HG03469 (cell line): ENCODE measurements around the gene CACTIN.

Experiments used
- ATAC-seq: cut with Tn5 transposase; IDR thresholded peaks from one replicate; pipeline ENCODE4 v1.9.1; 2021; ENCODE audit warnings: mild to moderate bottlenecking, moderate library complexity, moderate number of reproducible peaks; ENCODE audit not compliant: unreplicated experiment

Gene CACTIN

DNA sequence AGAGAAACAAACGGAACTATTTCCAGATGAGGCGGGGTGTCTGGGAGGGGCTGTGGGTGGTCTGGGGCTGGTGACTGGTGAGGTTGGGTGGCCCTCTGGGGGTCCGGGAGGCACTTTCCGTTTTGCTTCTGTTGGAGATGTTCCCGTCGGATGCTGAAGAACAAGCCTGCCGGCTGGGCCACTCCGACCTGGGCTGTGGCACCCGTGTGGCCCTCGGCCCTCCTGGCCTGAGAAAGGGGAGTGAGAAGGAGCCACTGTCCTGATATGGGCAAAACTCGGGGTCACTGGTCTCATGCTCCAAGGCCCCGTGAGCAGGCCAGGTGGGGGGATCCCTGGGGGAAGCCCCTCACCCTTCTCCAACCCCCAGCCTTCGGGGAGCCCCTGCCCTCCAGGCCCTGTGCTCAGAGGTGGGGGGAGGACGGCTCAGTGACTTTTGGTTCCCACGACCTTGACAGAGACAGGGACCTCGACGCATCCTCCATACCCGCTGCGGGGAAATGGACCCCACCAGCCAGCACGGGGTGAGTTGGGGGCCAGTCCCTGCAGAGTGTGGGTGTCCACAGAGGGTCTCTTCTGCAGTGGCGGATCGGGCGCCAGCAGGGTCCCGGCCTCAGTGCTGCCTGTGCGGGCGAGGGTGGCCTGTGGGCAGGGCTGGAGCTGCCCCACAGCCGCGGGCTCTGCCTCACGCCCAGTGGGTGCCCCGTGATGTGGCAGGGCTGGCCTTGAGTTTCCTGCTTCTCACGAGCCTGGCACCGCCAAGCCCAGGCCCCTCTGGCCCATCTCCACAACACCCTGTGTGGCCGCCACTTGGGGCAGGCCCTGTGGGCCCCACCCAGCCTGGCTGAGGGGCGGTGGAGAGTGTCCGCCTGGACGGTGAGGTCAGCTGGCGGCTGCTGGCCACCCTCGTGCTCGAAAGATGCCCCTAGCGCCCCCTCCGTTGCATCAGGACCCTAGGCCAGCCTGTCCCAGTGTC lies 15.6 kb downstream of the CACTIN start:
- no peak for ATAC-seq

GRCh38 chr19:3609779-3610719 lies 16.5 kb downstream of the CACTIN start:
- ATAC-seq: no peak

DNA sequence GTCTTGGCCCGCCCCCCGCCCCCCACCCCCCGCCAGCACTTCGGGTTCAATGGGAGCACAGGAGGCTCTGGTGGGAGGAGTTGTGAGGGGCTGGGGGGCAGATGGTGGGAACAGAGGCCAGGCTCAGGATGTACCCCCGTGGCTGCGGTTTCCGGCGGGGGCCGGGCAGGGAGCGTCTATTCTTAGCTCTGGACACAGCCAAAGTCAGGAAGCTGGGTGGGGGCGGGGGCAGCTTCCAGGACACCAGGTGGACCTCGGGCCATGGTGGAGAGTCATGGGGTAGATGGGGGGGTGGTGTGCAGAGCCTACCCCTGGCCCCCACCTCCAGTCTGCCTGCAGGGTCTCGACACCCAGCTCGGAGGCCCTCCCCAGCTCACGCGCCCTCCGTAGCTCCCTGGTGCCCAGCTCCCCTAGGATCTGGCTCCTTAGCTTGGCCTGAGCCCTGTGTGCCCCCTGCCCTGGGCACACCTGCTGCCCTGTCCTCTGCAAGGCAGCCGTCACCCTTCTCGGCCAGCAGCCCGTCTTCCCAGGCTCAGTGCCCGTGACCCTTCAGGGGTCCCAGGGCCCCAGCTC lies 17.8 kb downstream of the CACTIN start:
- ATAC-seq: no peak

DNA sequence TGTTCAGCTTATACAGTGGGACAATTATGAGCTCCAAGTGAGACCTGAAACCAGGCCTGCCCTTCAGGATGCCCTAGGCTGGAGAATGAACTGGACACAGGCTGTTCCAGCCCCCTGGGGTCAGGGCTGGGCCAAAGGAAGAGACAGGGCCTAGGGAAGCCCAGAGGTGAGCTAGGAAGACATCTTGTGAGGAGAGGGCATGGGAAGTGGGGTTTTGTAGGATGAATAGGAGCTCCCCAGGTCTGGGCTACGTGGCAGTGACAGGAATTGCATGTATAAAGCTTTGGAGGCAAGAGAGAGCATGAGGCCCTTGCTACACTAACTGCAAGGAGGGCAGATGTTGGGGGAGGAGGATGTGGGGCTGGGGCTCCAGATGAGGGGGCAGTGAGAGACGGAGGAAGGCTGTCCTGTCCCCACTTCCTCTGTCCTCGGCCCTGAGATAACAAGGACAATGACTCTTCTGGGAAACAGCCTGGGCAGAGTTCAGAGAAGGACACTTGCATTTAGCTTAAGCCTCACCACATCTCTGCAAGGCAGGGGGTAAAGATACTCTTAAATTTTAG lies 18.4 kb downstream of the CACTIN start:
- no peak for ATAC-seq

DNA sequence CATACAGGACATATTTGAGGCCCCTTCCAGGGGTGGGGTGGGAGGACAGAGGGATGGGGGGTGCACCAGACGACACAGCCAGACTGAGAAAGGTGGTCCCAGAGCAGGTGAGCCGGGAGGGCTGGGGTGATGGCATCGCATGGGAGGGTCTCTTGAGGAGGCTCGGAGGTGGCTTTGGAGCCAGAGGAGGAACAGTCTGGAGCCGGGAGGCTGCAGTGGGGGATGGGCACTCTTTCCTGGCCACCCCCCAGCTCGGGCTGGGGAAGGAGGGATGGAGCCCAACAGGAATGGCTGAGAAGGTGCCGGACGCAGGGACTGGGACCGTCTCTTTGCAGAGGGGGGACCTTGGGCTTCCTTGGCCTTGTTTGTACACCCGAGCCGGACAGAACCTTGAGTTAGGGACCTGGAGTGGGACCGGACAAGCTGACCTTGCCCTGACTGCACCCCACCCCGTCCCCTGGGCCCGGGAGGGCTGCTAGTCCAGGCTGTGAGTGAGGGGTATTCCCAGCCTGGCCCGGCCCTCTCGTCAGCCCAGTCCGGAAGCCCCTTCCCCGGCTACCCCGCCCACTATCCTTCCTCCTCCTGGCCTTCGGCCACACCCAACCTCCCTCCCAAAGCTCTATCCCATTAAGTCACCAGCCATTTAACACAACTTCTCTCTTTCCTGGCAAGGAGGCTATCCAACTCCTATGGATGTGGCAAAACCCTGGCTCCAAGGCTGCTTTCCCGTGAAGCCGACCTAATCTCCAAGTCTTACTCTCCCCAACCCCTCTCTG lies 19.1 kb downstream of the CACTIN start:
- ATAC-seq: no peak

DNA sequence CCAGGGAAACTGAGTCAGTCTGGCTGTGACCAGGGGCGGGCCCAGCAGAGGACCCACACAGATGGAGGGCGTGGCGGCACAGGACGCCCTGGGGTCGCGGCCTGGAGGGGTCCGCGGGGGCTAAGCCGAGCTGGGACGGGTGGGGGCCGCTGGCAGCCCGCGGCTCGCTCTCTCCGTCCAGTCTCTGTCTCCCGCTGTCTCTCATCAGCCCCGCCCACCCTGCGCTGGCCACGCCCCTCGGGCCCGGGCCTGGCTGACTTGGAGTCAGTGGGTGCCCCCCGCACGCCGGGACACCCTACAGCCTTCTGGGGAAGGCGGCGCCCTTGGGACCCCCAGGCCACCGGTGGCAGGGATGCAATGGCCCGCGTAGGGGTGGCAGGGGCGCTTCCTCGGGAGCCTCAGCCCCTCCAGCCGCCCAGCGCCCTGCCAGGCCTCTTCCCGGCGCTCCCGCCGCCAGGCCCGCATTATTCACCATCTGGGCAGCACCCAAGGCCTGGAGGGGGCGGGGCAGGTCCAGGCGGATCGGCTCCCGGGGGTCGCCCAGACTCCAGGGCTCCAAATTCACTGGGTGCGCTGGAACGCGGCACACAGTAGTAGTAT lies 19.8 kb downstream of the CACTIN start, which contains the start of gene TBXA2R:
TBXA2R (minus strand) TSS at position 186 of the 600 bp plus-strand sequence. CDS start 6,241 bp downstream, outside the sequence.
- no peak for ATAC-seq

- no peak for ATAC-seq
Measured at GRCh38 chr19:3606174-3606689, 20.4 kb downstream of the CACTIN start.

- ATAC-seq: no peak
Measured at GRCh38 chr19:3605770-3606169, 20.8 kb downstream of the CACTIN start.

- no peak for ATAC-seq
Measured at GRCh38 chr19:3605361-3605760, 21.2 kb downstream of the CACTIN start.

- no peak for ATAC-seq
Measured at GRCh38 chr19:3604987-3605343, 21.6 kb downstream of the CACTIN start.

- ATAC-seq: no peak
Measured at GRCh38 chr19:3604227-3604986, 22.2 kb downstream of the CACTIN start.

DNA sequence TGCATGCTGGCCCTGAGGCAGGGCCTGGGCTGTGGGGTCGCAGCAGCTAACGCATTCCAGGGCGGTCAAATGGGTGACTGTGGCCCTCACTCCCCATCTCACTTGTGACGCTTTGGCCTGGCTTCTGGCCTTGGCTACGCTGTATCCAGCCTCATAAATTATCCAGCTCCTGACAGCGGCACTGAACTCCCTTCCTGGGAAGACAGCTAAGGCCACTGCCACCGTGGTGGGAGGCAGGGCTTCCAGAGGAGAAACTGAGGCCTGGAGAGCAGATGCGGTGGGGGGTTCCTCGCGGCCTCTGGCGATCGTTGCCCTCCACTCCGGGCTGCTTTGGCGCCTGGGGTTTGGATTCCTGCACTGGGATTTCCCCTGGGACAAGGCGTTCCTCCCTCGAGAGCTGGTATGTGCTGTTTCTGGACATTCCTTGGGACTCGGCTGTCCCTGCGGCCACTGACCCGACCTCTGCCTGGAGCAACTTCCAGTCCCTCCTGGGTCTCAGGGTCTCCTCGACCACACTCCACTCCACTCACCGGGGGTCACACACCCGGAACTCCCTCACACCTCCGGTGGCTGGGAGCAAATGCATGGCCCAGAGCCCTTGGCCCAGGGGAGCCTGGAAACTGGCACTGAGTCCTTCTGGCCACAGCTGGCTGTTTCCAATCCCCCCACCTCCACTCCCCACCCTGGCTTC lies 23.3 kb downstream of the CACTIN start:
- no peak for ATAC-seq

GRCh38 chr19:3601021-3601420 lies 25.6 kb downstream of the CACTIN start:
- ATAC-seq: no peak

- ATAC-seq: no peak
Measured at GRCh38 chr19:3599776-3600187, 26.8 kb downstream of the CACTIN start.

GRCh38 chr19:3595521-3596061 lies 31.0 kb downstream of the CACTIN start:
- ATAC-seq: no peak

- no peak for ATAC-seq
Measured at GRCh38 chr19:3593156-3593555, 33.4 kb downstream of the CACTIN start.

GRCh38 chr19:3591876-3592613 lies 34.5 kb downstream of the CACTIN start:
- ATAC-seq: no peak
